GM19025 (cell line): ENCODE data around the gene CIITA.

Source experiments
- ATAC-seq: cut with Tn5 transposase; IDR thresholded peaks from one replicate; pipeline ENCODE4 v1.9.1; 2021; ENCODE audit warnings: mild to moderate bottlenecking, low read depth, moderate library complexity; ENCODE audit not compliant: unreplicated experiment

CIITA gene

GRCh38 chr16:10850478-10850850 is 26.5 kb upstream of the CIITA start:
- ATAC-seq, result no peak

GRCh38 chr16:10851512-10851911 is 25.5 kb upstream of the CIITA start:
- ATAC-seq, result no peak

GRCh38 chr16:10852286-10852685 is 24.7 kb upstream of the CIITA start:
- ATAC-seq, result no peak

- ATAC-seq, result no peak
Observed at GRCh38 chr16:10852948-10853347, 24.1 kb upstream of the CIITA start.

- ATAC-seq, result no peak
Observed at GRCh38 chr16:10856042-10856441, 21.0 kb upstream of the CIITA start.

DNA sequence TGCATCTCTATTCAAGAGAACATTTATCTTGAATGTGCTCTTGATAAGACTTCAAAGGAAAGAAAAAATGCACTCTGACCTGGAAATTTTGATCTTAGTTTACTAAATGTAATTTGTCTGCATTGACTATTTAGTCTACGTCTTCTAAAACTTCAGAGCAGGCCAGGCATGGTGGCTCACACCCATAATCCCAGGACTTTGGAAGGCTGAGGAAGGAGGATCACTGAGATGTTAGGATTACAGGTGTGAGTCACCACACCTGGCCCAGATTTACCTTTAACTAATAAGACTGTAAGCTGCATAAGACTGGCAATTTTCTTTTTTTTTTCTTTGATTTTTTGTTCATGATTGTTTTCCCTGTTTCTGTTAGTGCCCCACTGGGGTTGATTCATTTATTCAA is 18.8 kb upstream of the CIITA start:
- ATAC-seq, result no peak

DNA sequence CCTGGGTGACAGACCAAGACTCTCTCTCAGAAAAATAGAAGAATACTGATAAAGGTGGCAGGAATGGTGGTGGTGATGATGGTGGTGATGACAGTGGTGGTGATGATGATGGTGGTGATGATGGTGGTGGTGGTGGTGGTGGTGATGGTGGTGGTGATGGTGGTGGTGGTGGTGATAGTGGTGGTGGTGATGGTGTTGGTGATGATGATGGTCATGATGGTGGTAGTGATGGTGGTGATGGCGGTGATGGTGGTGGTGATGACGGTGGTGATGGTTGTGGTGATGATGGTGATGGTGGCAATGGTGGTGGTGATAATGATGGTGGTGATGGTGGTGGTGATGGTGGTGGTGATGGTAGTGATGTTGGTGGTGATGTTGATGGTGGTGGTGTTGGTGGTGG is 18.0 kb upstream of the CIITA start:
- no peak for ATAC-seq

GRCh38 chr16:10859658-10860057 is 17.3 kb upstream of the CIITA start:
- no peak for ATAC-seq

DNA sequence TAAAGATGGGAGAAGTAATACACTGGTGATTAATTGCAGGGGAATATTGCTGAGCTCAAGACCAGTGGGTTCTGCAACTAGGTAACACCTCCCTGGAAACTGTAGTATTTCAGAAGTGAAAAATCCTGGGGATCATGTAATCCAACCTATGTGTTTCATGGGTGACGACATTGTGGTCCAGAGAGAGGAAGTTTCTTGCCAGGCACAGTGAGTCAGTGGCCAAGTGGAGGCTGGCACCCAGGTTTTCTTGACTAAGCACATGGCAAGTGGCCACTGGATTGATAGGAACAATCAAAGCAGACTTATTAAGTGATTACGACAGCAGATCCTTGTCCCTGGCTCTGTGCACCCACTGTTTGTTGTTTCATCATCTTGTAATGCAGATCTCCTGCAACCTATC is 14.6 kb upstream of the CIITA start:
- ATAC-seq, result no peak

DNA sequence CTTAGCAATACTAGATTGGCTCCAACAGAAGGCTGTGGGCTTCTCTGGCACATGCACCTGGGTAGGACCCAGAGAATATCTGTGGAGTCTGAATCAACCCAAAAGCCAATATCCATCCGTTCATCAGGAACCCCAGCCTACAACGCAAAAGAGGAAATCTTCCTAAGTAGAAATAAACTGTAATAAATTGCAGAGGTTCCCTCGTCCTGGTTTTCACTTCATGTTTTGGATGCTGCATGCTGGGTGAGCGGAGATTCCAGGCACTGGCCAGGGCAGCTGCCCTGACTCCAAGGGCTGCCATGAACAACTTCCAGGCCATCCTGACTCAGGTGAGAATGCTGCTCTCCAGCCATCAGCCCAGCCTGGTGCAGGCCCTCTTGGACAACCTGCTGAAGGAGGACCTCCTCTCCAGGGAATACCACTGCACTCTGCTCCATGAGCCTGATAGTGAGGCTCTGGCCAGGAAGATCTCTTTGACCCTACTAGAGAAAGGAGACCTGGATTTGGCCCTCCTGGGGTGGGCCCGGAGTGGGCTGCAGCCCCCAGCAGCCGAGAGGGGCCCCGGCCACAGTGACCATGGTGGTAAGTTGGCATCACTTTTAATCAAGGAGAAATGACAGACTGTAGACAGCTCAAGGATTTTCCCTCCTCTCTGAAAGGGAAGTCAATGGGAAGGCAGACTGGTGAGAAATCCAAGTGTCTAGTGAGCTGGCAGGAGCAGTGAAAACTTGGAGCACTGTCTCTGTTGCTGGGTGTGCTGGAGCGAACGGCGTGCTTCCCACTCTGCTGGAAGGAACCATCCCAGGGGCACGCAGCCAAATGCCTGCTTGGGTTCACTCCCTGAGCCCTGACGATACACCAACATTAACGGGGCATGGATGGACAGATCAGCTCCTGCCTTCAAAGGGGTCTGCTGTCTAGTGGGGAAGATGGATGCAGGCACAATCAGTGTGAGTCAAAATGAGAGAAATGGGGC is 10.7 kb upstream of the CIITA start:
- no peak for ATAC-seq

GRCh38 chr16:10867199-10867598 is 9.8 kb upstream of the CIITA start:
- no peak for ATAC-seq

GRCh38 chr16:10868104-10868595 is 8.9 kb upstream of the CIITA start:
- ATAC-seq, result no peak

GRCh38 chr16:10868596-10869469 is 8.2 kb upstream of the CIITA start:
- peak; percentile 35 for ATAC-seq

DNA sequence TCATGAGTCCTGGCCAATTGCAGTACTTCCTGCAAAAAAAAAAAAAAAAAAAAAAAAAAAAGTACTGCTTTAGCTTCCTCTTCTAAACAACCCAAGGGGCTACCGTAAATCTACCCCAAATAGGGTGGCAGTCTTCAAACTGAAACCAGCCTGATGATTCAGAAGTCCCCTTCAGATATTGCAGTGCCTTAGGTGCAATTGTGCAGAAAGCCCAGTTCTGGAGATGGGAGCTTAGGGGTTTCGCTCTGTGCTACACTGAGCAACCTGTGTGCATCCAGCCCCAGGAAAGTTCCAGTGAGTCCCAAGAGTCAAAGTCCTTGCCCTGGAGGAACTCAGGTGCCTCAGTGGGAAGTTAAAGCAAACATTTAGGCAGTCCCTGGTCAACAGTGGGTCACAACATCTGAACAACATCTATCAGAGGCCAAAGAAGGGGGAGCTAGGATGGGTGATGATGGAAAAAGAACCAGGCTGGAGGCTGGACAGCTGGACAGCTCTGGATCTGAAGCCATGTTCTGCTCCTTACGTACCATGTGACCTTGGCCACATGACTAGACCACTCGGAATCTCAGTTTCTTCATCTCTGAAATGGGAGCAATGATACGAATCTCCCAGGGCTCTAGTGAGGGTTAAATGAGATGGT is 6.7 kb upstream of the CIITA start:
- ATAC-seq, result no peak

DNA sequence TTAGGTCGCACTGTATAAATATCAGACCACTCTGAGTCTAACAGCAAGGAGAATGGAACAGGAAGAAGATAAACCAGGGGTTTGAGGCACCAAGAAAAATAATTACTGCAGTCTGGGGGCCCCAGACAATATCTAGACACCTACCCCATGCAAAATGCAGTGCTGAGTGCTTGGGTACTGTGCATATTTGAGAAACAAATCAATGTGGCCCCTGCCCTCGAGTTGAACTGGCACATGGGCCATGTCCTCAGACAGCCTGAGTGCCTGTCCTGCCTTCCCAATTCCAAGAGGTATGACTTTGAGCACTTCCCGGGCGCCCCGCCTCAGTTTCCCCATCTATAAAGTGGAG is 6.2 kb upstream of the CIITA start:
- ATAC-seq, result no peak

DNA sequence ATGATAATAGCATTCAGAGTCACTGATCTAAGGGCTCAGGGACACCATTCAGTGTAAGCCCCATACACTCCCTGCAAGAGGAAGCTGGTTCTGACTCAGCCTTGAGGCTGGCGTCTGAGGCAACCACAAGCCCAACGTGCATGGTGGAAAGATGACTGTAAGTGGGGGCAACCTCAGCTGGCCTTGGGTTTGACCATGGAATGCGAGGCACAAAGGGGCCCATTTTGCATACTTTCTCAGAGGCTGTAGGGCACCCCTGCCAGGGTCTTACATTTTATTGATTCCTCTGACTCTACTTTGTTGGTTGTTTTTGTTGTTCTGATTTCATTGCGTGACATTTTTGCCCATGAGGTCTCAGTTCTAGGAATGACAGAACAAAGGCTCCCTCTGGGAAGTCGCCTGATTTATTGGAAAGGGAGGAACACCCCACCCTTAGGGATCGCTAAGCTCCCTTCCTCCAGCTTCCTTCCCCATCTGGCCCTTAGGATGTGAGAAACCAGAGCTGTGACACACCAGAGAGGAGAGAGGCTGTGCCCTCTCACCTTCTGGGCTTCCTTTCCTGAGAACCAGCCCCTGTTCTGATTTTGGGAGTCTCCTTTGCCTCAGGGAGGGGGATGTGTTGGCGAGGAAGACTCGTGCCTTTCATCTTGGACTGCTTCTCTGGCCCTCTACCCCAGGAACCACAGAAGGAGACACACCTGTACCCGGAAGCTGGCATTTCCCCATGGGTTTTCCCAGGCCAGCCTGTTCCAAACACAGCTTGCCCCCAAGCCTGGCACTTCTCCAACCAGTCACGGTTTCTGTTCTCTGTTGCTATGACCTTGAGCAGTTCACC is 5.6 kb upstream of the CIITA start:
- ATAC-seq, result peak; percentile 54

- no peak for ATAC-seq
Observed at GRCh38 chr16:10876315-10876714, 687 bp upstream of the CIITA start.

GRCh38 chr16:10877472-10877946 is 507 bp downstream of the CIITA start:
- ATAC-seq, result no peak

- ATAC-seq, result no peak
Observed at GRCh38 chr16:10878328-10878643, 1.3 kb downstream of the CIITA start.
